Activated CD4-positive, CD25-positive, alpha-beta regulatory T cell treated with anti-CD3 and anti-CD28 coated beads, Interleukin-2, amount 50 U/mL, for 16 hours (primary cell): ENCODE data around the gene FBXO27.
A peak's percentile ranks its signal among the peaks of the same experiment; 100 is the strongest.
"Not testable (repeated sequence)": the region's sequence is repeated elsewhere in the genome, so short reads cannot be mapped to it uniquely, and the experiment has no call there.

Experiments used
- DNase-seq: peaks from one replicate; pipeline ENCODE4 v3.0.0-alpha.2; 2020; ENCODE audit warnings: low read depth, low spot score

Gene FBXO27

GRCh38 chr19:39032063-39032918 is at the start of gene FBXO27:
Gene FBXO27, minus strand, starts transcription at chr19:39032549. Its CDS starts 322 bp downstream, at chr19:39032227.
- no peak for DNase-seq

- no peak for DNase-seq
These were observed 48.1 kb upstream of the FBXO27 start for GRCh38 chr19:39080431-39080830.

- no peak for DNase-seq
These were observed 46.3 kb upstream of the FBXO27 start for GRCh38 chr19:39078436-39079200.

GRCh38 chr19:39077323-39077722 is 45.0 kb upstream of the FBXO27 start:
- no peak for DNase-seq

GRCh38 chr19:39074942-39075341 is 42.6 kb upstream of the FBXO27 start:
- no peak for DNase-seq

- DNase-seq, result no peak
These were observed 41.9 kb upstream of the FBXO27 start for GRCh38 chr19:39074205-39074692.

- DNase-seq, result no peak
These were observed 38.5 kb upstream of the FBXO27 start for GRCh38 chr19:39070888-39071287.

GRCh38 chr19:39068259-39068658 is 35.9 kb upstream of the FBXO27 start:
- DNase-seq, result not testable (repeated sequence)

- DNase-seq, result no peak
These were observed 34.8 kb upstream of the FBXO27 start for GRCh38 chr19:39067104-39067503.

GRCh38 chr19:39065928-39066327 is 33.6 kb upstream of the FBXO27 start:
- no peak for DNase-seq

GRCh38 chr19:39064405-39064804 is 32.1 kb upstream of the FBXO27 start:
- no peak for DNase-seq

GRCh38 chr19:39060171-39060570 is 27.8 kb upstream of the FBXO27 start:
- no peak for DNase-seq

GRCh38 chr19:39059302-39059701 is 27.0 kb upstream of the FBXO27 start:
- no peak for DNase-seq

GRCh38 chr19:39057615-39058014 is 25.3 kb upstream of the FBXO27 start:
- DNase-seq, result no peak

GRCh38 chr19:39054091-39054470 is 21.7 kb upstream of the FBXO27 start:
- no peak for DNase-seq

GRCh38 chr19:39053276-39054090 is 21.1 kb upstream of the FBXO27 start:
- DNase-seq, result no peak

GRCh38 chr19:39052846-39053245 is 20.5 kb upstream of the FBXO27 start:
- no peak for DNase-seq

GRCh38 chr19:39052243-39052746 is 19.9 kb upstream of the FBXO27 start:
- peak; percentile 44 for DNase-seq

- no peak for DNase-seq
These were observed 14.7 kb upstream of the FBXO27 start for GRCh38 chr19:39047073-39047472.

- DNase-seq, result no peak
These were observed 13.9 kb upstream of the FBXO27 start for GRCh38 chr19:39046037-39046821.

- DNase-seq, result no peak
These were observed 13.2 kb upstream of the FBXO27 start for GRCh38 chr19:39045506-39045905.
